Liver (tissue), 9 donors: ENCODE data around the gene GHITM. TPM values are rescaled to one million over a fixed set of nuclear protein-coding genes. Genes with fewer than 3 reads are reported as not detected.

ENCODE experiments used
- DNase-seq: peaks from one replicate; pipeline ENCODE4 v3.0.0-alpha.2; 2017; ENCODE audit warnings: low spot score
- H3K27ac ChIP-seq, 2 donors: one replicate each; pipeline ENCODE4 v1.7.0; 2013; ENCODE audit warnings: inconsistent platforms in 2 of 2, low read length in 2 of 2, control low read depth in 1 of 2, low read depth in 1 of 2, mild to moderate bottlenecking in 1 of 2
- H3K27me3 ChIP-seq, 4 donors: one replicate each; pipeline versions ENCODE4 v1.6.1 to v1.7.0; 2013; ENCODE audit warnings: low read length in 3 of 4, inconsistent platforms in 1 of 4, mild to moderate bottlenecking in 1 of 4, moderate library complexity in 1 of 4; ENCODE audit not compliant: control insufficient read depth in 4 of 4, insufficient read depth in 4 of 4
- H3K36me3 ChIP-seq, 4 donors: one replicate each; pipeline versions ENCODE4 v1.6.1 to v1.7.0; 2013; ENCODE audit warnings: low read length in 3 of 4, mild to moderate bottlenecking in 3 of 4, low read depth in 1 of 4, moderate library complexity in 1 of 4; ENCODE audit not compliant: control insufficient read depth in 4 of 4, insufficient read depth in 3 of 4
- H3K4me1 ChIP-seq, 4 donors: one replicate each; pipeline versions ENCODE4 v1.6.1 to v1.7.0; 2013; ENCODE audit warnings: low read length in 3 of 4, mild to moderate bottlenecking in 3 of 4, moderate library complexity in 1 of 4; ENCODE audit not compliant: control insufficient read depth in 4 of 4, insufficient read depth in 4 of 4
- H3K4me3 ChIP-seq, 3 donors: one replicate each; pipeline versions ENCODE4 v1.6.1 to v1.7.0; 2013; ENCODE audit warnings: low read length in 3 of 3, control low read depth in 1 of 3, low read depth in 1 of 3, mild to moderate bottlenecking in 1 of 3
- H3K9ac ChIP-seq, 2 donors: one replicate each; pipeline ENCODE4 v1.7.0; 2013; ENCODE audit warnings: low read length in 2 of 2, mild to moderate bottlenecking in 2 of 2, moderate library complexity in 2 of 2, control low read depth in 1 of 2, low read depth in 1 of 2
- H3K9me3 ChIP-seq, 4 donors: one replicate each; pipeline versions ENCODE4 v1.6.1 to v1.7.0; 2013; ENCODE audit warnings: low read length in 3 of 4; ENCODE audit not compliant: control insufficient read depth in 4 of 4
- EGR1 ChIP-seq, 2 donors: IDR thresholded peaks; 2 replicates each; pipeline ENCODE4 v1.6.1; 2016 to 2018; ENCODE audit warnings: antibody characterized with exemption in 2 of 2, low read depth in 2 of 2
- FOXA1 ChIP-seq: IDR thresholded peaks from 2 replicates; pipeline ENCODE4 v1.6.1; 2016; ENCODE audit warnings: antibody characterized with exemption
- FOXA2 ChIP-seq: IDR thresholded peaks from 2 replicates; pipeline ENCODE4 v1.6.1; 2016; ENCODE audit warnings: antibody characterized with exemption
- GABPA ChIP-seq, 2 donors: IDR thresholded peaks in 1 of 2; conservative IDR thresholded peaks in 1 of 2; 2 replicates each; pipeline ENCODE4 v1.6.1; 2016; ENCODE audit warnings: antibody characterized with exemption in 2 of 2, mild to moderate bottlenecking in 1 of 2, moderate library complexity in 1 of 2
- HNF4A ChIP-seq, 2 donors: conservative IDR thresholded peaks; 2 replicates each; pipeline ENCODE4 v1.6.1; 2016; ENCODE audit warnings: antibody characterized with exemption in 2 of 2, mild to moderate bottlenecking in 2 of 2
- HNF4G ChIP-seq: IDR thresholded peaks from 2 replicates; pipeline ENCODE4 v1.6.1; 2016; ENCODE audit warnings: antibody characterized with exemption
- JUND ChIP-seq, 2 donors: IDR thresholded peaks; 2 replicates each; pipeline ENCODE4 v1.6.1; 2016; ENCODE audit warnings: antibody characterized with exemption in 2 of 2
- REST ChIP-seq: IDR thresholded peaks from 2 replicates; pipeline ENCODE4 v1.6.1; 2016; ENCODE audit warnings: antibody characterized with exemption, mild to moderate bottlenecking
- RXRA ChIP-seq, 2 donors: IDR thresholded peaks; 2 replicates each; pipeline ENCODE4 v1.6.1; 2017 to 2018; ENCODE audit warnings: antibody characterized with exemption in 2 of 2, mild to moderate bottlenecking in 1 of 2
- SP1 ChIP-seq: IDR thresholded peaks from 2 replicates; pipeline ENCODE4 v1.6.1; 2018; ENCODE audit warnings: antibody characterized with exemption, mild to moderate bottlenecking
- YY1 ChIP-seq: IDR thresholded peaks from 2 replicates; pipeline ENCODE4 v1.6.1; 2016; ENCODE audit warnings: antibody characterized with exemption, mild to moderate bottlenecking
- WGBS: extraction: QIAGEN DNeasy Blood & Tissue Kit; methylation state at CpG from one replicate; pipeline ENCODE4 v1.1.7; 2013; 5-methylcytosine and 5-hydroxymethylcytosine counted together
- polyA plus RNA-seq, 2 donors: library from polyadenylated mRNA; stranded (reverse) in 1 of 2; unstranded in 1 of 2; fragments of 200-250 nt in 1 of 2; fragments of >200 nt in 1 of 2; fragmentation: Nextera tagmentation in 1 of 2; extraction: Ambion mirVana in 1 of 2; gene quantifications; one replicate each; pipeline versions ENCODE4 v1.2.1 to v1.2.3, GENCODE V29; 2013 to 2015
- total RNA-seq, 2 donors: library from RNA; depleted of rRNA; stranded (reverse); fragments of >200 nt; gene quantifications; one replicate each; pipeline ENCODE4 v1.2.3, GENCODE V29; 2014
- TF ChIP-seq, protein P1 (sequence below): IDR thresholded peaks from 2 replicates; pipeline ENCODE4 v1.6.1; 2016; ENCODE audit warnings: antibody characterized with exemption
- TF ChIP-seq, protein P2 (sequence below): IDR thresholded peaks from 2 replicates; pipeline ENCODE4 v1.6.1; 2016; ENCODE audit warnings: antibody characterized with exemption
- TF ChIP-seq, protein P3 (sequence below): fragments of 150-350 bp; IDR thresholded peaks from 2 replicates; pipeline ENCODE4 v1.5.1; 2017; ENCODE audit warnings: improper control_type of control experiment, low read depth, low read length; ENCODE audit not compliant: missing input control
- donor health status: healthy.
- donor health status: healthy.
- donor health status: healthy.
- donor health status: healthy.
- donor health status: healthy.

The GHITM gene
- total and polyA plus RNA-seq, 4 donors, result 156 to 252 (median 194) TPM

DNA sequence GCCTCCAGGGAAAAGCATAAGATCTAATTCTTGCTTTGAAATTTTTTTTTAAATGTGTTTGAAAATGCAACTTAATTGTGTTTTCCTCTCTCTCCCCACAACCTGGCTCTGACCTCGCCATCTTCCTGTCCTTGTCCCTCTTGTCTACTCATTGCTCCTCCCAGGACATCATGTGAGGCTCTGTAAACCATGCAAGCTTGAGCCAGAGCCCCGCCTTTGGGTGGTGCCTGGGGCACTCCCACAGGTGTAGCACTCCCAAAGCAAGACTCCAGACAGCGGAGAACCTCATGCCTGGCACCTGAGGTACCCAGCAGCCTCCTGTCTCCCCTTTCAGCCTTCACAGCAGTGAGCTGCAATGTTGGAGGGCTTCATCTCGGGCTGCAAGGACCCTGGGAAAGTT lies 45.2 kb downstream of the GHITM start:
- DNase-seq, result no peak
- H3K36me3 ChIP-seq, result no peaks in the 10 kb centered on the region
- TF ChIP-seq RXRA (IDR thresholded peaks at IDR 0.05), result no peak
- TF ChIP-seq, protein P1, sequence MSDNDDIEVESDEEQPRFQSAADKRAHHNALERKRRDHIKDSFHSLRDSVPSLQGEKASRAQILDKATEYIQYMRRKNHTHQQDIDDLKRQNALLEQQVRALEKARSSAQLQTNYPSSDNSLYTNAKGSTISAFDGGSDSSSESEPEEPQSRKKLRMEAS, result no peak
- 73% methylated on average over 4 of the region's 4 CpGs for WGBS
- H3K4me3 ChIP-seq, result no peak overlapping the region
- H3K9me3 ChIP-seq, result no peaks in the 10 kb centered on the region
- no peaks in the 10 kb centered on the region for H3K4me1 ChIP-seq
- H3K27me3 ChIP-seq, result no peaks in the 10 kb centered on the region
- H3K27ac ChIP-seq, result no peak overlapping the region
- no peak overlapping the region for H3K9ac ChIP-seq

DNA sequence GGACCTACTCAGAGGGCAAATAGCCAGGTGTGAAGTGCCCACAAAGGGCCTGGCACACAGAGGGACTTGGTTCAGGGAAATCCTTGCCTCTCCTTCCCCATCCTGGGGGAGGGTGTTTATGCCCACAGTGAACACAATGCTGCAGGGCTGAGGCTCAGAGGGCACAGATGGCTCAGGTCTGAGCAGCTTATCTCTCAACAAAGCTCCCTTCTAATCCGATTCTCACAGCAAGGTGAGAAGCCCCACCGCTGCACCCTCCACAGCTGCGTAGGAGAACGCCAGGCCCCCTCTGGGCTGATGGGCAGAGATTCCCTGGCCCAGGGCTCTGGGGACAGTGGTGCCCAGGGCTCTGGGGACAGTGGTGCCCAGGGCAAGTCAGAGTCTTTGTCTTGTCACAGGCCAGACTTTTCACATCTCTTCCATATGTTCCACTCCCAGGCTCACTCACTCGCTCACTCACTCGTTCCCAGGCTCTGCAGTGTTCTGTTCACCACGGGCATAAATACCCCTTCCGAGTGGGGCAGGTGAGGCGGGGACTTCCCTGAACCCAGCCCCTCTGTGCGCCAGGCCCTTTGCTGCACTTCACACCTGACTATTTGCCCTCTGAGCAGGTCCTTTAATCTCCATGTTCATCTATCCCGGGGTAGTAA lies 46.3 kb downstream of the GHITM start:
- H3K4me3 ChIP-seq, result no peak overlapping the region
- no peak for TF ChIP-seq GABPA (IDR thresholded peaks at IDR 0.05 in 1 of 2, conservative IDR thresholded peaks at IDR 0.05 in 1 of 2)
- TF ChIP-seq HNF4G, result no peak
- TF ChIP-seq EGR1 (IDR thresholded peaks at IDR 0.05; ENCODE audit: low read depth in 2 of 2), result no peak
- no peak for TF ChIP-seq YY1
- no peak for TF ChIP-seq FOXA2
- TF ChIP-seq REST, result no peak
- no peak for TF ChIP-seq RXRA (IDR thresholded peaks at IDR 0.05)
- TF ChIP-seq, protein P1, result no peak
- no peak for TF ChIP-seq FOXA1
- no peak for TF ChIP-seq SP1
- TF ChIP-seq, protein P2, sequence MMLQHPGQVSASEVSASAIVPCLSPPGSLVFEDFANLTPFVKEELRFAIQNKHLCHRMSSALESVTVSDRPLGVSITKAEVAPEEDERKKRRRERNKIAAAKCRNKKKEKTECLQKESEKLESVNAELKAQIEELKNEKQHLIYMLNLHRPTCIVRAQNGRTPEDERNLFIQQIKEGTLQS, result no peak
- TF ChIP-seq, protein P3, sequence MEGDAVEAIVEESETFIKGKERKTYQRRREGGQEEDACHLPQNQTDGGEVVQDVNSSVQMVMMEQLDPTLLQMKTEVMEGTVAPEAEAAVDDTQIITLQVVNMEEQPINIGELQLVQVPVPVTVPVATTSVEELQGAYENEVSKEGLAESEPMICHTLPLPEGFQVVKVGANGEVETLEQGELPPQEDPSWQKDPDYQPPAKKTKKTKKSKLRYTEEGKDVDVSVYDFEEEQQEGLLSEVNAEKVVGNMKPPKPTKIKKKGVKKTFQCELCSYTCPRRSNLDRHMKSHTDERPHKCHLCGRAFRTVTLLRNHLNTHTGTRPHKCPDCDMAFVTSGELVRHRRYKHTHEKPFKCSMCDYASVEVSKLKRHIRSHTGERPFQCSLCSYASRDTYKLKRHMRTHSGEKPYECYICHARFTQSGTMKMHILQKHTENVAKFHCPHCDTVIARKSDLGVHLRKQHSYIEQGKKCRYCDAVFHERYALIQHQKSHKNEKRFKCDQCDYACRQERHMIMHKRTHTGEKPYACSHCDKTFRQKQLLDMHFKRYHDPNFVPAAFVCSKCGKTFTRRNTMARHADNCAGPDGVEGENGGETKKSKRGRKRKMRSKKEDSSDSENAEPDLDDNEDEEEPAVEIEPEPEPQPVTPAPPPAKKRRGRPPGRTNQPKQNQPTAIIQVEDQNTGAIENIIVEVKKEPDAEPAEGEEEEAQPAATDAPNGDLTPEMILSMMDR, result no peak
- no peak for TF ChIP-seq HNF4A (conservative IDR thresholded peaks at IDR 0.05)
- no peak for TF ChIP-seq JUND (IDR thresholded peaks at IDR 0.05)
- H3K36me3 ChIP-seq, result no peaks in the 10 kb centered on the region
- DNase-seq, result no peak
- no peaks in the 10 kb centered on the region for H3K27me3 ChIP-seq
- H3K9ac ChIP-seq, result no peak overlapping the region
- H3K4me1 ChIP-seq, result no peaks in the 10 kb centered on the region
- no peak overlapping the region for H3K27ac ChIP-seq
- WGBS, result 65% methylated on average over 11 of the region's 11 CpGs
- no peaks in the 10 kb centered on the region for H3K9me3 ChIP-seq
